ENCODE data around the gene SCMH1. TPM values are rescaled to one million over a fixed set of nuclear protein-coding genes. Genes with fewer than 3 reads are reported as not detected.

Gene SCMH1
- total and polyA plus RNA-seq, 2 experiments from 2014 or later = 15.0 to 19.4 TPM

DNA sequence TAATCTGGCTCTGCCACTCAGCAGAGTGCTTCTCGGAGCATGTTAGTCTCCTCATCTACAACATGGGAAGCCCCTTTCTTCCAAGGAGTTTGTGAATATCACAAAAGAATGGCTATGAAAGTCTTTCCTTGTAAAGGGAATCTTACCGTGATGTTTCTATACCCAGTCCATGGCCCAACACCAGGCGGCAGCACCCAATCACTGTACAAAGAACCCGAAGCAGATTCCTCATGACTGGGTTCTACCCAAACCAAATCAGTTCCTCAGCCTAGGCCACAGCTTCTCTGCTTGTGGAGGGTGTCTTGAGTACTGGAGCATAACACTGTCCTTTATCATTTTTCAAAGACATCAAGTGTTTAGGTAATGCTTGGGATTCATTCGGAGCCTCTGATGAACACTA lies 204.0 kb downstream of the SCMH1 start:
- TF ChIP-seq, protein P1, sequence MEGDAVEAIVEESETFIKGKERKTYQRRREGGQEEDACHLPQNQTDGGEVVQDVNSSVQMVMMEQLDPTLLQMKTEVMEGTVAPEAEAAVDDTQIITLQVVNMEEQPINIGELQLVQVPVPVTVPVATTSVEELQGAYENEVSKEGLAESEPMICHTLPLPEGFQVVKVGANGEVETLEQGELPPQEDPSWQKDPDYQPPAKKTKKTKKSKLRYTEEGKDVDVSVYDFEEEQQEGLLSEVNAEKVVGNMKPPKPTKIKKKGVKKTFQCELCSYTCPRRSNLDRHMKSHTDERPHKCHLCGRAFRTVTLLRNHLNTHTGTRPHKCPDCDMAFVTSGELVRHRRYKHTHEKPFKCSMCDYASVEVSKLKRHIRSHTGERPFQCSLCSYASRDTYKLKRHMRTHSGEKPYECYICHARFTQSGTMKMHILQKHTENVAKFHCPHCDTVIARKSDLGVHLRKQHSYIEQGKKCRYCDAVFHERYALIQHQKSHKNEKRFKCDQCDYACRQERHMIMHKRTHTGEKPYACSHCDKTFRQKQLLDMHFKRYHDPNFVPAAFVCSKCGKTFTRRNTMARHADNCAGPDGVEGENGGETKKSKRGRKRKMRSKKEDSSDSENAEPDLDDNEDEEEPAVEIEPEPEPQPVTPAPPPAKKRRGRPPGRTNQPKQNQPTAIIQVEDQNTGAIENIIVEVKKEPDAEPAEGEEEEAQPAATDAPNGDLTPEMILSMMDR (conservative IDR thresholded peaks at IDR 0.05; ENCODE audit: low read depth in 2 of 2) = peak; percentile 34 to 51
- TF ChIP-seq NANOG (IDR thresholded peaks at IDR 0.05; ENCODE audit: borderline replicate concordance) = no peak
- TF ChIP-seq, protein P2, sequence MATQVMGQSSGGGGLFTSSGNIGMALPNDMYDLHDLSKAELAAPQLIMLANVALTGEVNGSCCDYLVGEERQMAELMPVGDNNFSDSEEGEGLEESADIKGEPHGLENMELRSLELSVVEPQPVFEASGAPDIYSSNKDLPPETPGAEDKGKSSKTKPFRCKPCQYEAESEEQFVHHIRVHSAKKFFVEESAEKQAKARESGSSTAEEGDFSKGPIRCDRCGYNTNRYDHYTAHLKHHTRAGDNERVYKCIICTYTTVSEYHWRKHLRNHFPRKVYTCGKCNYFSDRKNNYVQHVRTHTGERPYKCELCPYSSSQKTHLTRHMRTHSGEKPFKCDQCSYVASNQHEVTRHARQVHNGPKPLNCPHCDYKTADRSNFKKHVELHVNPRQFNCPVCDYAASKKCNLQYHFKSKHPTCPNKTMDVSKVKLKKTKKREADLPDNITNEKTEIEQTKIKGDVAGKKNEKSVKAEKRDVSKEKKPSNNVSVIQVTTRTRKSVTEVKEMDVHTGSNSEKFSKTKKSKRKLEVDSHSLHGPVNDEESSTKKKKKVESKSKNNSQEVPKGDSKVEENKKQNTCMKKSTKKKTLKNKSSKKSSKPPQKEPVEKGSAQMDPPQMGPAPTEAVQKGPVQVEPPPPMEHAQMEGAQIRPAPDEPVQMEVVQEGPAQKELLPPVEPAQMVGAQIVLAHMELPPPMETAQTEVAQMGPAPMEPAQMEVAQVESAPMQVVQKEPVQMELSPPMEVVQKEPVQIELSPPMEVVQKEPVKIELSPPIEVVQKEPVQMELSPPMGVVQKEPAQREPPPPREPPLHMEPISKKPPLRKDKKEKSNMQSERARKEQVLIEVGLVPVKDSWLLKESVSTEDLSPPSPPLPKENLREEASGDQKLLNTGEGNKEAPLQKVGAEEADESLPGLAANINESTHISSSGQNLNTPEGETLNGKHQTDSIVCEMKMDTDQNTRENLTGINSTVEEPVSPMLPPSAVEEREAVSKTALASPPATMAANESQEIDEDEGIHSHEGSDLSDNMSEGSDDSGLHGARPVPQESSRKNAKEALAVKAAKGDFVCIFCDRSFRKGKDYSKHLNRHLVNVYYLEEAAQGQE (IDR thresholded peaks at IDR 0.05; ENCODE audit: unreplicated experiment) = no peak
- no peak for TF ChIP-seq EZH2 (IDR thresholded peaks at IDR 0.05; ENCODE audit: low read depth, unreplicated experiment)
- no peak for TF ChIP-seq ZNF462 (CRISPR knock-in tag; IDR thresholded peaks at IDR 0.05)
- TF ChIP-seq CREB1 (CRISPR knock-in tag; IDR thresholded peaks at IDR 0.05; ENCODE audit: low read depth) = no peak
- H3K36me3 ChIP-seq (ENCODE audit: insufficient read depth) = no peaks in the 10 kb centered on the region
- H3K27me3 Mint-ChIP-seq (ENCODE audit: insufficient read depth, low read depth, poor library complexity) = no peaks in the 10 kb centered on the region
- no peak overlapping the region for H3K4me3 Mint-ChIP-seq
- DNase-seq (ENCODE audit: low spot score) = peak; percentile 27
- ATAC-seq = peak; percentile 52
- no peak overlapping the region for H3K27ac ChIP-seq (ENCODE audit: low read depth)
- H4K20me1 ChIP-seq (replicated peaks; ENCODE audit: insufficient read depth) = no peaks in the 10 kb centered on the region
- no peak overlapping the region for H3K27ac Mint-ChIP-seq
- no peak overlapping the region for H3K4me2 ChIP-seq
- no peaks in the 10 kb centered on the region for H3K79me2 ChIP-seq (replicated peaks; ENCODE audit: insufficient read depth)
- no peak overlapping the region for H2AFZ ChIP-seq
- H3K27me3 ChIP-seq (ENCODE audit: insufficient read depth) = no peaks in the 10 kb centered on the region
- H3K9me3 Mint-ChIP-seq = no peaks in the 10 kb centered on the region
- no peaks in the 10 kb centered on the region for H3F3A ChIP-seq (replicated peaks; ENCODE audit: low read depth)
- no peak overlapping the region for H3K4me3 ChIP-seq
- H3K4me1 Mint-ChIP-seq = peaks cover 7% of the 10 kb centered on the region; the same call in 2 of the 3 replicates
- no peaks in the 10 kb centered on the region for H3K9me2 ChIP-seq (ENCODE audit: insufficient read depth)
- H3K4me1 ChIP-seq (ENCODE audit: insufficient read depth) = no peaks in the 10 kb centered on the region; the same call in 1 of the 2 replicates
- H3K36me3 Mint-ChIP-seq (ENCODE audit: low read depth) = peaks cover 6% of the 10 kb centered on the region; the same call in 2 of the 3 replicates
